AML-193 (cell line): ENCODE data around the gene LRIT3.

Experiments used
- DNase-seq, 2 experiments: peaks; one replicate each; lab custom pipeline; 2025; lab: John Stamatoyannopoulos, UW

Gene LRIT3

GRCh38 chr4:109847896-109848442, at the start of gene LRIT3:
LRIT3 (plus strand) TSS chr4:109848107; CDS start chr4:109848202, 95 bp downstream.
- no peak for DNase-seq

- DNase-seq: no peak
Observed at GRCh38 chr4:109798866-109799265, 49.0 kb upstream of the LRIT3 start.

DNA sequence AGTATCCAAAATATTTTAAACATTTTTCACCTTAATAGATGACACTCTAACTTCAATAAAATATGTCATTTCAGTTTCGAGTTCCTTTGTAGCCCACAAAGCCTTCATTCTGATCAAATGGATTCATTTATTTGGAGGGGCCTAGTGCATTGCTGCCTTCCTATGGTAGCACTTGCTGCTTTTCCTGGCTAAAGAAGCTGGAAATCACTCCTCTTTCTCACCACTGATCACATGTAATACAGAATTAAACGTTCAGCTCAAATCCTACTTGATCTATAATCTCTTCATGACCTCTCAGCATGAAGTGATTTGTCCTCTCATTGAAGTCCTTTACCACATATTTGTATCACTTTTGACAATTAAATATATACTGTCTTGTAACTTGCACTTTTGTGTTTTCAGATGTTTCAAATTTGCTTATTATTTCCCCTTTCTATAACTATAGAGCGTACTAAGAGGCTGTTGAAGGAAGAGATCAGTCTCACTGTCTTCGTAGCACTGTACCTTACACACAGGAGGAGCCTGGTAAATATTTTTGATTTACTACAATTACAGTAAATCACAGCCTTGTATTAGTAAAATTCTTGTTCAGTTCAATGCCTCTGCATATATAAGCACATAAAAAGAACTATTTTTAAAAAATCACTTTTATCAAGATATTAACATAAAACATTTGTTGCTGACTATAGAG, 46.7 kb upstream of the LRIT3 start:
- DNase-seq: no peak

DNA sequence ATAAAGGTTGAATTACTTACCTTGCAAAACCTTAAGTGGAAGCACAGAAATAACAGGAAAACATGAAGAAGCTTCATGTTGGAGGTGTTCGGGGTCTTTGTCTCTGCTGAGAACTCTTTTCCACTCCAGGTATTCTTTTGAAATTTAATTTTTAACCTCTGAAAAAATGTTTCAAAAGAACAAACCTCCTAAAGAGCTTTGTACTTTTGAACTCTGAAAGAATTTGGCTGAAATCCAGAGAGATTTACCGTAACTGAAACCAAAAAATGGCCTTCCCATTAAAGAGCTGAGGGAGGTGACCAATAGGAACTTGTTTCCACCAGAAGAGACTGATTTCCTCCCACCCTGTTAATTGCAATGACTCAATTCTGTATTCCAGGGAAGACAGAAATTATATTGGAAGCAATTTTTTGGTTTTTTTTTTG, 46.0 kb upstream of the LRIT3 start, which contains the start of gene CFI:
CFI (minus strand) TSS at position 105 of the 425 bp plus-strand sequence; CDS start at position 77, 28 bp downstream.
- DNase-seq: no peak

DNA sequence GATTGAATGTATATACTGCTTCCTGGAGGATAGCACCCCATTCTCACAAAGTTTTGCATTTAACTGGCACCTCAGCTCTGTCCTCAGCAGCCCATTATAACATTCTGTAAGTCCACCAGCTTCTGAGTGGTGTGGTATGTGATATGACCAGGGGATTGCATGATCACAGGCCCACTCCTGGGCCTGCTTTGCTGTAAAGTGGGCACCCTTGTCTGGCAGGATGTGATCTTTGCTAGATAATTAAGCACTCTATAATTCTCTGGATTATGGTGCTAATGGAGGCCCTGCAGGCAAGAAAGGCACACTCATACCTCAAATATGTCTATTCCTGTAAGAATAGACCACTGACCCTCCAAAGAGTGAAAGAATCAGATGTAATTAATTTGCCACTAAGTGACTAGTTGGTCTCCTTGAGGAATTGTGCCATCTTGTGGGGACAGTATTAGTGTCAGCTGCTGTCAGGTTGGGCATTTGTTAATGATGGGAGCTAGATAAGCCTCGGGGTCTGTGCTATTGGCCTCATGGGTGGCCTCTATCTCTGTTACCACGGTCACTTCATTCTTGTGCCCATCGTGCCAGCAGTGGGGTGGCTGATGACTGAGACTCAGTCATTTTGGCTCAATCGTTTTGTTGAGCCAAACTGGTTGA, 43.9 kb upstream of the LRIT3 start:
- peak; percentile 48 to 60 for DNase-seq

DNA sequence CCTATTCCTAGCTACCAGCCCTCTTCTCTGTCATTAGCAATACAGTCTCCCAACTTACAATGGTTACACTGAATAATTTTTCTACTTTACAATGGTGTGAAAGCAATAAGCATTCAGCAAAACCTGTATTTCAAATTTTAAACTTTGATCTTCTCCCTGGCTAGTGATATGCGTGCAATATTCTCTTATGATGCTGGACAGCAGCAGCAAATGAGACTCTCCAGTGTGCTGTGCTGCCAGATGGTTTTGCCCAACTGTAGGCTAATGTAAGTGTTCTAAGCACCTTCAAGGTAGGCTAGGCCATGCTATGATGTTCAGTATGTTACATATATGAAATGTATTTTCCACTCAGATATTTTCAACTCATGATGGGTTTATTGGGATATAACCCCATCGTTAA, 38.3 kb upstream of the LRIT3 start:
- DNase-seq: no peak

DNA sequence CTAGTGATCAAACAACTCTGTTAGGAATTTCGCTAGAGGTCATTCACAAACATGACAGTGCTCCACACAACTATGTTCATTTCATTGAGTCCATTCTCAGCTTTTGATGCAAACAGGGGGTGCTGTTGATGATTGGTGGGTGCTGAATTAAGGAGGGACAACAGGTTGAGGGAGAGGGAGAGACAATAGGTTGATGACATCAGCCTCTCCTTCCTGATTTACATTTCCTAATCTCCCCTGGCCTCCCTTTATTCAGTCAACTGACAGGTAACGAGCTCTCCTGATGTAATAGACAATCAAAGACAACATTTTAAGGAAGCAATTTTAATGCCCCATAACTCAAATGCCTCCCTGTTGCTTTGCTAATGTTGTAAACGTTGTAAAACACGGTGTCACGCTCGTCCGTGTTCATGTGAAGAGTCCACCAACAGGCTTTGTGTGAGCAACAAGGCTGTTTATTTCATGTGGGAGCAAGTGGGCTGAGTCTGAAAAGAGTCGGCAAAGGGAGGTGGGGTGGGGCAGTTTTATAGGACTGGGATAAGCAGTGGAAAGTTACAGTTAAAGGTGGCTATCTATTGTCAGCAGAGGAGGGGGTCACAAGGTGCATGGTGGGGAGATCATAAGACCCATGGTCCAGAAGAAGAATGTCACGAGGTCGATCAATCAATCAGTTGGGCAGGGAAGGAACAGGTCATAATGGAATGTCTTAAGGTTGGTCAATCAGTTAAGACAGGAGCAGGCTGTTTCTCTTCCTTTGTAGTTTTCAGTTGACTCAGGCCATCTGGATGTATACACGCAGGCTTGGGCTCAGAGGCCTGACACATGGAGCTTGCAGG, 37.1 kb upstream of the LRIT3 start:
- no peak for DNase-seq

GRCh38 chr4:109811707-109812106, 36.2 kb upstream of the LRIT3 start:
- no peak for DNase-seq

DNA sequence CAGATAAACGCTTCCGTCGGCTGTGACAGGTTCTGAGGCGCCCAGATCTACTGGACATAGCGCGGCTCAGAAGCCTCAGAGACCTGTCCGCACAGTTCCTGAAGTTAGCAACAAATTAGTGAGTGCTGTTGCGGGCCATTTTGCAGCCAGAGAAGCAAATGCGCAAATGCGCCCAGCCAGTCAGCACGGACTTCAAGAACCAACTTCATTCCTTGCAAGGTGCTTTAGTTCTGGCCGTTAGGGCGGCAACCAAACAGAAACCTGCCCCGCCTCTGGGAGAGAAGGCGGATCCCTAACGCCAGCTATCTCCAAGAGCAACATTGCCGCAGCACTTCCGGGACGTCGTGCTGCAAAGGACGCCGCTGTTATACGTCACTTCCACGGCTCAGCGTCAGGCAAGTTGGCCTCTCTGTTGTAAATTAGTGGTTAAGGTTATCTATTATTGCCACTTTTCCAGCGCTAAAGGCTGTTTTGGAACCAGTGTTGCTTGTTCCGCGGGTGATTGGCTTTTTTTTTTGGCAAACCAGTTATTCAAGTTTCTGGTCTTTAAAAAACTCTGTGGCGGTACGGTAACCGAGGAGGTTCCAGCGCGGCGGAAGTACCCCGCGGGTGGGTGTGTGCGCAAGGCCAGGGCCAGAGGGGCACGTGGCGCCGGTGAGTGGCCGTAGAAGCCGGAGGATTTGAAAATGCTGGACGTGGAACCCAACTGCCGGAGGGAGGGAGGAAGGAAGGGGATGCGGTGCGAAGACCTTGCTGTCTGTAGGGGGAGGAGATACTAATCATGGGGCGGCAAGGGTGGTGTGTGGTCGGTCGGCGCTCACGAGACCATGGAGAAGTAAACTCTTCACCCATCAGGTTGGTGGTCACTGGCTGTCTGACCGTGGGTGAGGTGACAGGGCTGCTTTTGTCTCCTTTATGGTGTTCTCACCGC, 32.5 kb upstream of the LRIT3 start, which contains the start of gene GAR1:
GAR1 (plus strand) TSS at position 612 of the 931 bp plus-strand sequence. CDS start 403 bp downstream, outside the sequence.
- DNase-seq: peak; percentile 94 to 96

DNA sequence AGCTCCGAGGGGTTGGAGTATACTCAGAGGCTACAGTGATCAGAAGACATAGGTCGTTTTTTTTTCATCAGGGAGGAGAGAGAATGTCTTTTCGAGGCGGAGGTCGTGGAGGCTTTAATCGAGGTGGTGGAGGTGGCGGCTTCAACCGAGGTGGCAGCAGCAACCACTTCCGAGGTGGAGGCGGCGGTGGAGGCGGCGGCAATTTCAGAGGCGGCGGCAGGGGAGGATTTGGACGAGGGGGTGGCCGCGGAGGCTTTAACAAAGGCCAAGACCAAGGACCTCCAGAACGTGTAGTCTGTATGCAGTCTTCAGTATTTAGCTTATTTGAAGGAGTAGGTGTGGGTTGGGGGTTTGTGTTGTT, 31.8 kb upstream of the LRIT3 start:
- DNase-seq: no peak

- DNase-seq: no peak
Observed at GRCh38 chr4:109816894-109817293, 31.0 kb upstream of the LRIT3 start.

- DNase-seq: no peak
Observed at GRCh38 chr4:109818268-109818667, 29.6 kb upstream of the LRIT3 start.

GRCh38 chr4:109820563-109820962, 27.3 kb upstream of the LRIT3 start:
- DNase-seq: no peak

DNA sequence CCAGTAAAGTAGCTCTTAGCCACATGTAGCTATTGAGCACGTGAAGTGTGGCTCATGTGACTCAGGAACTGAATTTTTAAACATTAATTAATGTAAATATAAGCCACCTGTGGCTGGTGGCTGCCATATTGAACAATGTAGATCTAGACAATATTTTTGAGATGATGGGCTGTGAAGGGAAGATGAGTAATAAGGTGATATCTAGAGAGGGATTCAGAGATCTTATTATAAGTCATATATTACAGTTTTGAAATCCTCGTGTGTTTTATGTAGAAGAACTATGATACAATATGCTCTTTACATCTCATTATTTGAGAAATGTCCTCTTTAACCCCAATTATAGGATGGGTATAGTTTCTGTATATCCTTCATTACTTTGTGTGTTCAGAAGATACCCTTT, 26.7 kb upstream of the LRIT3 start:
- DNase-seq: no peak

- DNase-seq: peak; percentile 55 to 65
Observed at GRCh38 chr4:109826719-109827118, 21.2 kb upstream of the LRIT3 start.

DNA sequence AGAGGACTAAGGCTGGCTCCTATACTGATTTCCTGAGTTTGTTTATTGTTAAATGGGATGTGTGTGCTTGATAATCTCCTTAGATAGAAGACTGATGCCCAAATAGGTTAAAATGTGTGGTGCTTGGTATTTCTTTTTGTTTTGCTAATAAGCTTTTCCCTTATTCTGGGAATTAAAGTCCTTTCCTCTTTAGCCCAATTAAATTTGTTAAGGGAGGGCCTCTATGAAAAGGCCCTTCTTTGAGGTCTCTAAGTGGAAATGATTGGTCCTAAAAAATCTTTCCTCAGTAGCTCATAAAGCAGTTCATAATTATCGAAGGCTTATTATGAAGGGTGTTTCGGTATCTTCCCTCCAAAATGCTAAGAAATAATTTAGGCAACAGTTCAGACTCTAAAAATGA, 20.2 kb upstream of the LRIT3 start, which contains the start of gene RRH:
RRH (plus strand) TSS at position 301 of the 400 bp plus-strand sequence; CDS start at position 357, 56 bp downstream.
- DNase-seq: no peak

- no peak for DNase-seq
Observed at GRCh38 chr4:109833756-109834155, 14.2 kb upstream of the LRIT3 start.

DNA sequence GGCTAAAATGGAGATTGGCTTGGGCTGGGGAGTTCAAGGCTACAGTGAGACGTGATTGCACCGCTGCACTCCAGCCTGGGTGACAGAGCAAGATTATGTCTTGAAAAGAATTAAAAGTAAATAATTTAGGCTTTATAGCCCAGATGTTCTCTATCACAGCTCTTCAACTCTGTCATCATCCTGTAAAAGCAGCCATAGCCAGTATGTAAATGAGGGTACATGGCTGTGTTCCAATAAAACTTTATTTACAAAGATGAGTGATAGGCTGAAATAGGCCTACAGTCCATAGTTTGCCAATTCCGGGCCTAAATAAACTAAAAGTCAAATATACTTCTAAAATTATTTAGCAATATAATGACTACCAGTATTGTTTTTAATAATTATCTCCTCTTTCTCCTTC, 10.9 kb upstream of the LRIT3 start:
- no peak for DNase-seq

GRCh38 chr4:109846395-109847098, 1.4 kb upstream of the LRIT3 start:
- DNase-seq: no peak

GRCh38 chr4:109848501-109848900, 594 bp downstream of the LRIT3 start:
- no peak for DNase-seq
